GM12891 (cell line): Measurements from ENCODE around the gene TBX20.

Experiments used
- DNase-seq: peaks from one replicate; pipeline ENCODE4 v3.0.0; 2011; ENCODE audit warnings: low spot score; ENCODE audit not compliant: insufficient read length
- FAIRE-seq: peaks from 2 replicates; lab custom pipeline; 2011; peaks lifted over from hg19 to GRCh38; lab: Jason Lieb, UNC
- PAX5 ChIP-seq: IDR thresholded peaks from 2 replicates; pipeline ENCODE4 v1.6.1; 2011; ENCODE audit warnings: low read length, moderate library complexity, mild to moderate bottlenecking; ENCODE audit not compliant: insufficient read depth, severe bottlenecking
- POLR2A ChIP-seq: IDR thresholded peaks from 2 replicates; pipeline ENCODE4 v1.6.1; 2011; ENCODE audit warnings: low read depth, low read length, control low read depth
- POLR2AphosphoS5 ChIP-seq: IDR thresholded peaks from 2 replicates; pipeline ENCODE4 v1.6.1; 2011; ENCODE audit warnings: low read depth, low read length, control low read depth
- POU2F2 ChIP-seq: IDR thresholded peaks from 2 replicates; pipeline ENCODE4 v1.6.1; 2011; ENCODE audit warnings: low read depth, mild to moderate bottlenecking, control low read depth, low read length, moderate library complexity
- SPI1 ChIP-seq: IDR thresholded peaks from 2 replicates; pipeline ENCODE4 v1.6.1; 2011; ENCODE audit warnings: low read depth, low read length, control low read depth
- TAF1 ChIP-seq: IDR thresholded peaks from 2 replicates; pipeline ENCODE4 v1.6.1; 2011; ENCODE audit warnings: low read depth, low read length, control low read depth

The TBX20 gene

GRCh38 chr7:35267411-35267810 is 13.5 kb upstream of the TBX20 start:
- FAIRE-seq (no peak), DNase-seq (no peak)
- TF ChIP-seq SPI1 (no peak), PAX5 (no peak), POLR2A (no peak), TAF1 (no peak), POLR2AphosphoS5 (no peak), POU2F2 (no peak)

- FAIRE-seq (no peak), DNase-seq (no peak)
- TF ChIP-seq TAF1 (no peak), POLR2A (no peak), POLR2AphosphoS5 (no peak), POU2F2 (no peak), PAX5 (no peak), SPI1 (no peak)
These were observed 9.5 kb upstream of the TBX20 start for GRCh38 chr7:35263396-35263795.

GRCh38 chr7:35261476-35262285 is 7.8 kb upstream of the TBX20 start:
- TF ChIP-seq POU2F2 (no peak), PAX5 (no peak), SPI1 (no peak), POLR2AphosphoS5 (no peak)
- DNase-seq (no peak), FAIRE-seq (no peak)

GRCh38 chr7:35261041-35261440 is 7.1 kb upstream of the TBX20 start:
- FAIRE-seq (no peak), DNase-seq (no peak)
- TF ChIP-seq PAX5, result no peak
- no peak for TF ChIP-seq TAF1

- TF ChIP-seq POLR2A (no peak), PAX5 (no peak), SPI1 (no peak), TAF1 (no peak)
- FAIRE-seq (no peak), DNase-seq (no peak)
These were observed 6.3 kb upstream of the TBX20 start for GRCh38 chr7:35260246-35260645.

- TF ChIP-seq POU2F2 (no peak), SPI1 (no peak), PAX5 (no peak), TAF1 (no peak)
- DNase-seq (no peak), FAIRE-seq (no peak)
These were observed 5.6 kb upstream of the TBX20 start for GRCh38 chr7:35259523-35259908.

- DNase-seq, result no peak
- TF ChIP-seq SPI1 (no peak), PAX5 (no peak), TAF1 (no peak), POLR2AphosphoS5 (no peak), POU2F2 (no peak), POLR2A (no peak)
- FAIRE-seq, result no peak
These were observed 5.1 kb upstream of the TBX20 start for GRCh38 chr7:35258868-35259522.

- no peak for FAIRE-seq
- TF ChIP-seq POU2F2 (no peak), POLR2AphosphoS5 (no peak), PAX5 (no peak), POLR2A (no peak), TAF1 (no peak), SPI1 (no peak)
- no peak for DNase-seq
These were observed 4.4 kb upstream of the TBX20 start for GRCh38 chr7:35258125-35258867.

- TF ChIP-seq POU2F2, result no peak
- TF ChIP-seq TAF1, result no peak
- TF ChIP-seq SPI1, result no peak
- TF ChIP-seq POLR2A, result no peak
- no peak for TF ChIP-seq PAX5
- TF ChIP-seq POLR2AphosphoS5, result no peak
- no peak for DNase-seq
- no peak for FAIRE-seq
These were observed 3.6 kb upstream of the TBX20 start for GRCh38 chr7:35257251-35258124.
